T-cell (primary cell): ENCODE data around the gene RELCH. TPM values are rescaled to one million over a fixed set of nuclear protein-coding genes. Genes with fewer than 3 reads are reported as not detected.

Experiments used
- ATAC-seq, 4 experiments: fragments of 200-7000 bp in 3 of 4; fragments of 150-1000 bp in 1 of 4; cut with Tn5 transposase; replicated peaks in 1 of 4; 1 replicate in 3 of 4; 2 replicates in 1 of 4; pipeline ENCODE4 v1.10.0; 2021; ENCODE audit warnings: moderate library complexity in 3 of 4, mild to moderate bottlenecking in 2 of 4, moderate number of reproducible peaks in 1 of 4
- CTCF ChIA-PET, 2 donors: fragments of 300-600 bp; sonication (Branson Sonifier 250); formaldehyde crosslinking; loops; one replicate each; lab custom pipeline; 2022; ENCODE audit warnings: antibody characterized with exemption in 2 of 2; lab: Charles Lee
- POLR2A ChIA-PET, 2 donors: fragments of 300-600 bp; sonication (Branson Sonifier 250); formaldehyde crosslinking; loops; one replicate each; lab custom pipeline; 2022; ENCODE audit warnings: antibody characterized with exemption in 2 of 2; lab: Charles Lee
- DNase-seq, 35 experiments: peaks; one replicate each; pipeline versions ENCODE4 v3.0.0 to v3.0.0-alpha.2; 2013 to 2023
- H3K27ac ChIP-seq: one replicate; pipeline ENCODE4 v1.5.1; 2013; ENCODE audit warnings: low read length
- H3K27me3 ChIP-seq, 2 experiments: replicated peaks in 1 of 2; 1 replicate in 1 of 2; 2 replicates in 1 of 2; pipeline versions ENCODE4 v1.6.1 to v1.7.0; 2013; ENCODE audit warnings: low read length in 1 of 2, mixed read lengths in 1 of 2; ENCODE audit not compliant: control insufficient read depth in 2 of 2, insufficient read depth in 2 of 2; ENCODE audit errors: extremely low read depth in 1 of 2
- H3K36me3 ChIP-seq, 2 donors: 1 replicate in 1 of 2; 2 replicates in 1 of 2; pipeline versions ENCODE4 v1.6.1 to v1.7.0; 2013; ENCODE audit warnings: low read length in 1 of 2; ENCODE audit not compliant: control insufficient read depth in 2 of 2, insufficient read depth in 1 of 2; ENCODE audit errors: extremely low read depth in 1 of 2
- H3K4me1 ChIP-seq, 2 experiments: 1 replicate in 1 of 2; 2 replicates in 1 of 2; pipeline versions ENCODE4 v1.6.1 to v1.7.0; 2013; ENCODE audit warnings: low read length in 2 of 2, mixed read lengths in 1 of 2; ENCODE audit not compliant: insufficient read depth in 2 of 2, control insufficient read depth in 1 of 2; ENCODE audit errors: extremely low read depth in 1 of 2
- H3K4me3 ChIP-seq, 2 donors: 1 replicate in 1 of 2; 2 replicates in 1 of 2; pipeline versions ENCODE4 v1.5.1 to v1.7.0; 2013; ENCODE audit warnings: mild to moderate bottlenecking in 2 of 2, low read length in 1 of 2, moderate library complexity in 1 of 2; ENCODE audit not compliant: control insufficient read depth in 1 of 2; ENCODE audit errors: extremely low read depth in 1 of 2
- H3K9me3 ChIP-seq: 2 replicates; pipeline ENCODE4 v1.7.0; 2013
- H3K27ac Mint-ChIP-seq, 2 donors: one replicate each; pipeline ENCODE4 v1.8.0; 2020 to 2021; ENCODE audit warnings: mild to moderate bottlenecking in 2 of 2, mixed read lengths in 2 of 2
- H3K27me3 Mint-ChIP-seq, 2 donors: one replicate each; pipeline ENCODE4 v1.8.0; 2021 to 2022; ENCODE audit warnings: mixed read lengths in 2 of 2
- H3K36me3 Mint-ChIP-seq: one replicate; pipeline ENCODE4 v1.8.0; 2021; ENCODE audit warnings: mixed read lengths
- H3K4me1 Mint-ChIP-seq, 3 donors: one replicate each; pipeline ENCODE4 v1.8.0; 2020 to 2022; ENCODE audit warnings: mixed read lengths in 3 of 3, mild to moderate bottlenecking in 1 of 3
- H3K4me3 Mint-ChIP-seq, 3 donors: one replicate each; pipeline ENCODE4 v1.8.0; 2020 to 2022; ENCODE audit warnings: mild to moderate bottlenecking in 3 of 3, mixed read lengths in 3 of 3, moderate library complexity in 3 of 3
- H3K9me3 Mint-ChIP-seq, 3 donors: one replicate each; pipeline ENCODE4 v1.8.0; 2020 to 2022; ENCODE audit warnings: mixed read lengths in 3 of 3
- WGBS: methylation state at CpG from one replicate; pipeline ENCODE4 v1.1.5; 2013; ENCODE audit warnings: missing lambda C conversion rate; ENCODE audit not compliant: insufficient coverage; 5-methylcytosine and 5-hydroxymethylcytosine counted together
- total RNA-seq, 35 experiments: library from RNA in 6 of 35; stranded (reverse) in 6 of 35; fragments of 120-200 nt in 1 of 35; gene quantifications; one replicate each; pipeline versions ENCODE4 v1.2.1 to v1.2.4 and lab custom pipeline; 2013 to 2026

Gene RELCH
- total RNA-seq, 5 donors from 2014 or later (not counting 1 experiment from before 2014, with no cell fraction given), result 46.5 to 68.1 (median 51.5) TPM

DNA sequence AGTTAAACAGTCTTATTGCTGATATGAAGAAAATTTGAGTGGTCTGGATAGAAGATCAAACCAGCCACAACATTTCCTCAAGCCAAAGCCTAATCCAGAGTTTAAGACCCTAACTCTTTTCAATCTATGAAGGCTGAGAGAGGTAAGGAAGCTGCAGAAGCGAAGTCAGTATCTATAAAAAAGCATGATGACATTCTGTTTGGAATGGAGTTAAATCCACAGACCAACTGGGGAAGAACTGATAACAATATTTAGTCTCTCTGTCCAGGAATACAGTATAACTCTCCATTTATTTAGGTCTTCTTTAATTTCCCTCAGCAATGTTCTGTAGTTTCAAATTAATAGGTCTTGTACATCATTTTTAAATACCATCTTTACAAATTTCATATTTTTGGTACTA lies 16.2 kb upstream of the RELCH start:
- Mint-ChIP-seq H3K4me3 (no peak overlapping the region), H3K27ac (no peak overlapping the region), H3K36me3 (peaks cover 25% of the 10 kb centered on the region), H3K27me3 (no peaks in the 10 kb centered on the region), H3K4me1 (peaks cover 0 to 3% (median 3%) of the 10 kb centered on the region in 3 donors), H3K9me3 (peaks cover 0 to under 1% (median 0%) of the 10 kb centered on the region in 3 donors)
- Histone ChIP-seq H3K36me3 (no peaks in the 10 kb centered on the region), H3K27ac (no peak overlapping the region), H3K9me3 (no peaks in the 10 kb centered on the region), H3K4me3 (no peak overlapping the region), H3K4me1 (no peaks in the 10 kb centered on the region), H3K27me3 (no peaks in the 10 kb centered on the region)
- ATAC-seq (no peak), DNase-seq (no peak)
- ChIA-PET POLR2A (no interaction called here), CTCF (no interaction called here)
- WGBS, result no CpG with 5 or more reads among the region's 1 CpG

DNA sequence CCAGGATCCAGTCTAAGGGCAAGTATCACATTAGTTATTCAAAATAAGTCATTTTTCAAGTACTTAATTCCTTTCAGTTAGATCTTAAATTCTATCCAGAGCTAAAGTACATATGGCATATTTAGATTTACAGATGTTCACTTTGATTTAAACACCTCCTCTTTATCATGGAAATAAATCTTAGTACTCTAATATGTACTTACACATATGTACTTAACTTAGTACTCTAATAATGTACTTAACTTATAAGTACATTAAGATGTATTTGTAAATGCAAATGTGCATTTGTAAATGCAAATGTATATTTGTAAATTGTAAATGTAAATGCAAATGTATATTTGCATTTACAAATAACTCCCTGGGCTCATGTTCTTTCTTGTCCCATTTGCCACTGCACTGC lies 14.8 kb upstream of the RELCH start:
- Mint-ChIP-seq H3K27me3 (no peaks in the 10 kb centered on the region), H3K9me3 (no peaks in the 10 kb centered on the region), H3K4me3 (no peak overlapping the region), H3K36me3 (peaks cover 14% of the 10 kb centered on the region), H3K4me1 (peaks cover 3 to 8% (median 6%) of the 10 kb centered on the region in 3 donors), H3K27ac (no peak overlapping the region)
- no peak overlapping the region for H3K4me3 ChIP-seq
- no peak overlapping the region for H3K27ac ChIP-seq
- ATAC-seq, result no peak
- no peaks in the 10 kb centered on the region for H3K4me1 ChIP-seq
- H3K36me3 ChIP-seq, result no peaks in the 10 kb centered on the region
- no peak for DNase-seq
- ChIA-PET POLR2A (no interaction called here), CTCF (interaction anchor here in 1 of 2 donors (0.7 kb wide), 1 partner anchor 1123 kb away, joined by 3 read pairs; no protein-coding TSS in a partner anchor)
- no peaks in the 10 kb centered on the region for H3K27me3 ChIP-seq
- no peaks in the 10 kb centered on the region for H3K9me3 ChIP-seq

DNA sequence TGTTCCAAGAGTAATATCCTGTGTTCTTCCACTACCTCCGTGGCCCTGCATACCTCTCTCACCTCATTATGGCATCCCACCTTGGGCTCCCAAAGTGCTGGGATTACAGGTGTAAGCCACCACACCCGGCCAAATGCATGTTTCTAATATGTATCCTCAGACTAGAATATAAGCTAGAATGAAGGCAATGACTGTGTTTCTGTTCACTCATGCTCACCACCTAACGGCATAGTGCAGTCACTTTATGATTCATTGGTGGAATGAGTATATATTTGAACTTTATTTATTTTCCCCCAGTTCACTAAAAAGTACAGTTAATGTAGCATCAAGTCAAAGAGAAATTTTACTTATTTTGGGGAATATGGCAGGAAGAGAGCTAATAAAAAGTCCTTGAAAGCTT lies 11.5 kb upstream of the RELCH start:
- Mint-ChIP-seq H3K36me3 (peaks cover 20% of the 10 kb centered on the region), H3K9me3 (no peaks in the 10 kb centered on the region), H3K4me1 (peaks cover 16 to 22% (median 18%) of the 10 kb centered on the region in 3 donors), H3K27ac (no peak overlapping the region), H3K4me3 (no peak overlapping the region), H3K27me3 (no peaks in the 10 kb centered on the region)
- ATAC-seq, result no peak
- Histone ChIP-seq H3K4me3 (no peak overlapping the region), H3K36me3 (no peaks in the 10 kb centered on the region), H3K4me1 (no peaks in the 10 kb centered on the region), H3K9me3 (no peaks in the 10 kb centered on the region), H3K27me3 (no peaks in the 10 kb centered on the region), H3K27ac (no peak overlapping the region)
- ChIA-PET CTCF (interaction anchor here in 1 of 2 donors (1.4 kb wide), 1 partner anchor 75 kb away, joined by 6 read pairs; no protein-coding TSS in a partner anchor), POLR2A (interaction anchor here in 1 of 2 donors (0.6 kb wide), 1 partner anchor 1136 kb away, joined by 7 read pairs; no protein-coding TSS in a partner anchor)
- DNase-seq, result no peak
- 100% methylated on average over 1 of the region's 3 CpGs for WGBS

DNA sequence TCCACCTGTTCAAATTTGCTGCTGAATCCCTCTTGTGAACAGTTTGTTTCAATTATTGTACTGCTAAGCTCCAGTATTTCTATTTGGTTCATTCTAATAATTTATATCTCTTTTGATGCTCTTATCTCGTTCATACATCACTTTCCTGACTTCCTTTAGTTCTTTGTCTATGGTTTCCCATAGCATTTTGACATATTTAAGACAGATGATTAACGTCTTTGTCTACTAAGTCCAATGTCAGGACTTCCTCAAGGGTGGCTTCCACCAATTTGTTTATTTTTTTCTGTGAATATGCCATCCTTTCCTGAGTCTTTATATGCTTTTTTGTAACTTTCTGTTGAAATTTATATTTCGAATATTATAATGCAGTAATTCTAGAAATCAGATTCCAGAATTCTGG lies 9.8 kb upstream of the RELCH start:
- DNase-seq, result no peak
- ChIA-PET CTCF (no interaction called here), POLR2A (no interaction called here)
- H3K4me3 Mint-ChIP-seq, result no peak overlapping the region
- H3K4me1 ChIP-seq, result no peaks in the 10 kb centered on the region
- no peaks in the 10 kb centered on the region for H3K27me3 Mint-ChIP-seq
- H3K36me3 ChIP-seq, result no peaks in the 10 kb centered on the region
- WGBS, result no CpG with 5 or more reads among the region's 3 CpGs
- H3K27ac Mint-ChIP-seq, result no peak overlapping the region
- H3K27me3 ChIP-seq, result no peaks in the 10 kb centered on the region
- H3K36me3 Mint-ChIP-seq, result peaks cover 18% of the 10 kb centered on the region
- no peak for ATAC-seq
- no peaks in the 10 kb centered on the region for H3K9me3 ChIP-seq
- H3K4me1 Mint-ChIP-seq, result peaks cover 18 to 22% (median 19%) of the 10 kb centered on the region in 3 donors
- no peak overlapping the region for H3K27ac ChIP-seq
- no peak overlapping the region for H3K4me3 ChIP-seq
- no peaks in the 10 kb centered on the region for H3K9me3 Mint-ChIP-seq

DNA sequence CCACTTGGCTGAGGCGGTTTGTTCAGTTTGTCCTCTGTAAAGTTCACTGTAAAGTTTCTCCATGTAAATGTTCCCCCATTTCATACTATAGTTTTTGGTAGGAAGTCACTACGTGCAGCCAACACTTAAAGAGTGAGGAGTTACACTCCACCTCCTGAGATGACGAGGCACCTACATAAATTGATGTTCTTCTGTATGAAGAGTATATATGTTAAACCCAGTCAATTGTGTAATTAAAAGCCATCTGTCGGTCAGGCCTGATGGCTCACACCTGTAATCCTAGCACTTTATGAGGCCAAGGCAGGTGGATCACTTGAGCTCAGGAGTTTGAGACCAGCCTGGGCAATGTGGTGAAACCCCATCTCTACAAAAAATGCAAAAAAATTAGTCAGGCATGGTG lies 7.8 kb upstream of the RELCH start:
- Mint-ChIP-seq H3K27me3 (no peaks in the 10 kb centered on the region), H3K27ac (no peak overlapping the region)

DNA sequence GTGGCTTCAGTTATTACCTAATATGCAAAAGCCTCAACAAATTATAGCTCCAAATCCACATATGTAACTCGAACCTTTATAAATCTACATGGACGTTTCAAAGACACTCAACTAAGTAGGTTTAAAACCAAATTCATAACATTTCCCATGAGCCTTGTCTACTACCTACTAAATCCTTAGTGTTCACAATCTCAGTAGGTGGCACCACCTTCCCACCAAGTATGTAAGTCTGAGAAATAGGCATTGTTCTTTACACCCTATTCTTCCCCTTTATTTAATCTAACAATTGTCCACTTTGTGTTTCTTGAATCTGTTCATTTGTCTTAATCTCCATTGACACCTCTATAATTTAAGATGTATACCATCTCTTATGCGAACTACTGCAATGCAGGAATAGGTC lies 4.8 kb upstream of the RELCH start:
- 100% methylated on average over 1 of the region's 3 CpGs for WGBS
- no peaks in the 10 kb centered on the region for H3K27me3 Mint-ChIP-seq

More for the DNA sequence above, 7.8 kb upstream of the RELCH start:
- Mint-ChIP-seq H3K36me3 (peaks cover 17% of the 10 kb centered on the region), H3K4me3 (no peak overlapping the region), H3K4me1 (peaks cover 21 to 27% (median 22%) of the 10 kb centered on the region in 3 donors), H3K9me3 (no peaks in the 10 kb centered on the region)
- DNase-seq (no peak), ATAC-seq (no peak)
- WGBS, result no CpG with 5 or more reads among the region's 4 CpGs
- POLR2A ChIA-PET, result no interaction called here
- Histone ChIP-seq H3K27me3 (no peaks in the 10 kb centered on the region), H3K36me3 (no peaks in the 10 kb centered on the region), H3K4me3 (no peak overlapping the region), H3K9me3 (no peaks in the 10 kb centered on the region), H3K27ac (no peak overlapping the region), H3K4me1 (no peaks in the 10 kb centered on the region)
- CTCF ChIA-PET, result interaction anchor here in 1 of 2 donors (1.0 to 1.5 kb wide), 3 partner anchors 67 to 71 kb away, joined by 4 to 6 read pairs (median 4); no protein-coding TSS in a partner anchor

More for the DNA sequence above, 4.8 kb upstream of the RELCH start:
- ChIA-PET CTCF (interaction anchor here (3.9 to 7.5 kb wide), 2 partner anchors 67 kb away, joined by 35 to 96 read pairs; no protein-coding TSS in a partner anchor), POLR2A (interaction anchor here in 1 of 2 donors (1.2 kb wide), 1 partner anchor 67 kb away, joined by 5 read pairs; no protein-coding TSS in a partner anchor)
- no peak overlapping the region for H3K27ac ChIP-seq
- no peak for DNase-seq
- H3K4me3 Mint-ChIP-seq, result no peak overlapping the region
- no peaks in the 10 kb centered on the region for H3K27me3 ChIP-seq
- H3K4me3 ChIP-seq, result no peak overlapping the region
- no peaks in the 10 kb centered on the region for H3K9me3 ChIP-seq
- no peaks in the 10 kb centered on the region for H3K36me3 ChIP-seq
- H3K4me1 ChIP-seq, result peaks cover 3 to 8% of the 10 kb centered on the region in 2 experiments
- H3K27ac Mint-ChIP-seq, result no peak overlapping the region
- H3K4me1 Mint-ChIP-seq, result peaks cover 34 to 39% (median 35%) of the 10 kb centered on the region in 3 donors
- H3K36me3 Mint-ChIP-seq, result peaks cover 15% of the 10 kb centered on the region
- ATAC-seq, result no peak
- H3K9me3 Mint-ChIP-seq, result no peaks in the 10 kb centered on the region
